GM21367 (cell line): ENCODE measurements around the gene FUT2.

Experiments used
- ATAC-seq: cut with Tn5 transposase; IDR thresholded peaks from one replicate; pipeline ENCODE4 v1.9.1; 2021; ENCODE audit not compliant: unreplicated experiment

The FUT2 gene

GRCh38 chr19:48749571-48750198, 53.9 kb downstream of the FUT2 start:
- no peak for ATAC-seq

- ATAC-seq: no peak
Measured at GRCh38 chr19:48750351-48750750, 54.6 kb downstream of the FUT2 start.

DNA sequence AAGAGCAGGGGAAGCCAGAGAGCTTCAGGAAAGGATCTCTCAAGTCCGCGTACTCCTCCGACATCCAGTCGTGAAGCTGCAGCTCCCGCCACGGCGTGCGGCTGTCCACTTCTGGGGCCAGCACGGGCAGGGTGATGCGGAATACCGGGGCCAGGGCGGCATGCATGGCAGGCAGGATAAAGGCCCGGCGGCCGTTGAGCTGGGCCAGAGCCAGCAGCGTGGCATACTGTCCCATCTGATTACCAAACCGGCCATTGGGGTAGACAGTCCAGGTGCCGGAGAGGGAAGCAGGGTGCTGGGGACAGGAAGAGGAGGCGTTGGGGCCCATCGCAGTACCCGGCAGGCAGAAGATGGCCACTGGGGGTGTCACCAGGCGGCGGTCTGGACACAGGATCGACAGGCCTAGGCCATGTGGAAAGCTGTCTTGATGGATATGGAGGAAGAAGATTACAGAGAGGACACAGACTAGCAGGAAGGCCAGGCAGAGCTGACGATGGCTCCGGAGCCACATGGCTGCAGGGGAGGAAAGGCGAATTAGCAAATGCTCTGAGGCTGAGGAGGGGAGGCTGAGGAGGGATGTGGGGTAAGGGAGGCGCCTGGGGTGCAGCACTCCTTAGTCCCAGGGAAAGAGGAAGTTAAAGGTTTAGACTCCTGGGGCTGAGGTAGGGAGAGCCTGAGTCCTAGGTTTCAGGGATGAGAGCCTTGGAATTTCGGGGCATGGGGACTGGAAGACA, 55.2 kb downstream of the FUT2 start:
- no peak for ATAC-seq

- ATAC-seq: no peak
Measured at GRCh38 chr19:48751845-48752495, 56.2 kb downstream of the FUT2 start.

- no peak for ATAC-seq
Measured at GRCh38 chr19:48752496-48753365, 57.0 kb downstream of the FUT2 start, which contains the start of gene FUT1. TSS of gene FUT1 (minus strand) at chr19:48752641. CDS start at chr19:48751281, 1,360 bp downstream.

DNA sequence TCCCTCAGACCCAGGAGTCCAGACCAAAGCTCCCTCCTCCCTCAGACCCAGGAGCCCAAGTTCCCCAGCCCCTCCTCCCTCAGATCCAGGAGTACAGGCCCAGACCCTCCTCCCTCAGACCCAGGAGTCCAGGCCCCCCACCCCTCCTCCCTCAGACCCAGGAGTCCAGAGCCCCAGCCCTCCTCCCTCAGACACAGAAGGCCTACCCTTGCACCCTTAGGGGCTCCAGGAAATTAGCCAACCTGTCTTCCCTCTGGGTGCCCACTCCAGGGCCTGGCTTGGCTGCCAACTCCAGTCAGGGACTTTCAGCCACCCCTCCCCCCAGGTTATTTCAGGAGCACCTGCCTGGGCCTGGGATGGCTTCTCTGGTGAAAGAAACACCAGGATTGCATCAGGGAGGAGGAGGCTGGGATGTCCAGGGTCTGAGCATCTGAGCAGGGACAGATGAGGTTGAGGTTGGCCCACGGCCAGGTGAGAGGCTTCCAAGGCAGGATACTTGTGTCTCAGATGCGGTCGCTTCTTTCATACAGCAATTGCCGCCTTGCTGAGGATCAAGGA, 59.4 kb downstream of the FUT2 start, which contains the start of gene FGF21:
TSS of gene FGF21 (plus strand) at position 441 of the 558 bp plus-strand sequence. CDS start 713 bp downstream, outside the sequence.
- no peak for ATAC-seq
